Smooth muscle cell (in vitro differentiated cells): ENCODE results near the gene GRIN2A. TPM values are rescaled to one million over a fixed set of nuclear protein-coding genes. Genes with fewer than 3 reads are reported as not detected.

Source experiments
- DNase-seq: peaks from one replicate; lab custom pipeline; 2025; ENCODE audit not compliant: unreplicated experiment; lab: John Stamatoyannopoulos, UW
- H2AFZ ChIP-seq: fragments of 200-600 bp; sonication (generic); 2 replicates; pipeline ENCODE4 v1.6.0; 2016; ENCODE audit warnings: antibody characterized with exemption, low read depth, mild to moderate bottlenecking
- H3F3A ChIP-seq: fragments of 200-600 bp; sonication (generic); 2 replicates; pipeline ENCODE4 v1.6.0; 2017; ENCODE audit warnings: antibody characterized with exemption, low read depth
- H3K27ac ChIP-seq: fragments of 200-600 bp; sonication (generic); 2 replicates; pipeline ENCODE4 v1.5.1; 2016; ENCODE audit warnings: low read depth, mild to moderate bottlenecking
- H3K27me3 ChIP-seq: fragments of 200-600 bp; sonication (generic); 2 replicates; pipeline ENCODE4 v1.6.1; 2016; ENCODE audit warnings: low read depth, mild to moderate bottlenecking
- H3K36me3 ChIP-seq: fragments of 200-600 bp; sonication (generic); 2 replicates; pipeline ENCODE4 v1.5.1; 2016; ENCODE audit warnings: low read depth
- H3K4me1 ChIP-seq: fragments of 200-600 bp; sonication (generic); 2 replicates; pipeline ENCODE4 v1.5.1; 2016; ENCODE audit warnings: low read depth
- H3K4me2 ChIP-seq: fragments of 200-600 bp; sonication (generic); 2 replicates; pipeline ENCODE4 v1.6.0; 2016; ENCODE audit warnings: mild to moderate bottlenecking
- H3K4me3 ChIP-seq: fragments of 200-600 bp; sonication (generic); 2 replicates; pipeline ENCODE4 v1.5.1; 2016; ENCODE audit warnings: mild to moderate bottlenecking
- H3K79me2 ChIP-seq: fragments of 200-600 bp; sonication (generic); 2 replicates; pipeline ENCODE4 v1.6.0; 2016; ENCODE audit warnings: low read depth, mild to moderate bottlenecking
- H3K9ac ChIP-seq: fragments of 200-600 bp; sonication (generic); 2 replicates; pipeline ENCODE4 v1.6.0; 2016; ENCODE audit warnings: low read depth
- H3K9me3 ChIP-seq: fragments of 200-600 bp; sonication (generic); replicated peaks from 2 replicates; pipeline ENCODE4 v1.5.1; 2016; ENCODE audit warnings: low read depth
- H4K20me1 ChIP-seq: fragments of 200-600 bp; sonication (generic); 2 replicates; pipeline ENCODE4 v1.6.0; 2016; ENCODE audit warnings: low read depth
- WGBS: methylation state at CpG from one replicate; pipeline ENCODE4 v1.1.7; 2016; ENCODE audit warnings: low lambda C conversion rate; 5-methylcytosine and 5-hydroxymethylcytosine counted together
- polyA plus RNA-seq: library from polyadenylated mRNA; unstranded; fragments of >200 nt; fragmentation: Nextera tagmentation; extraction: Ambion mirVana; gene quantifications from 2 replicates; pipeline ENCODE4 v1.2.1, GENCODE V29; 2016
- total RNA-seq: library from RNA; depleted of rRNA; stranded (reverse); fragments of >200 nt; gene quantifications from 2 replicates; pipeline ENCODE4 v1.2.3, GENCODE V29; 2014
- TF ChIP-seq, protein P1 (sequence below): fragments of 200-600 bp; sonication (generic); IDR thresholded peaks from 2 replicates; pipeline ENCODE4 v1.5.1; 2017; ENCODE audit warnings: borderline replicate concordance, mild to moderate bottlenecking, antibody characterized with exemption; ENCODE audit not compliant: insufficient read depth, poor library complexity, severe bottlenecking

Gene GRIN2A
- total and polyA plus RNA-seq, 2 experiments from 2014 or later = 0.02 to 0.13 TPM

DNA sequence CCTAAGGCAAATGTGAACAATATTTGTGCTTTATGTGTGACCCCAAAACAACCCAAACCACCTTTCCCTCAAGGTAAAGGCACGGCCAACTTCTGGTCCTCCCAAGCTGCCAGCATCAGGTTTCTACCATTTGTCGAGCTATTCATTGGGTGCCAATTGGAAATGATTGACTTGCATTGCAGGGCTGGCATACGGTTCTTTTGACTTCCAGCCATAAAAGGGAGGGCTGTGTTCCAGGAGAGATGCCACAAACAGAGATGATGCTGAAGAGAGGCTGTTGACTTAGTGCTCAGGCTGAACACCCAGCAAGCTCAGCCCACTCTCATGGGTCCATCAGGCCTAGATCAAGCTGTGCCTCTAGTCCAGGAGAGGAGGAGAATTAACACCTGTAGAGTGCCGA lies 252.4 kb downstream of the GRIN2A start:
- Histone ChIP-seq H3F3A (no peaks in the 10 kb centered on the region), H3K27ac (no peak overlapping the region), H3K27me3 (no peaks in the 10 kb centered on the region)

DNA sequence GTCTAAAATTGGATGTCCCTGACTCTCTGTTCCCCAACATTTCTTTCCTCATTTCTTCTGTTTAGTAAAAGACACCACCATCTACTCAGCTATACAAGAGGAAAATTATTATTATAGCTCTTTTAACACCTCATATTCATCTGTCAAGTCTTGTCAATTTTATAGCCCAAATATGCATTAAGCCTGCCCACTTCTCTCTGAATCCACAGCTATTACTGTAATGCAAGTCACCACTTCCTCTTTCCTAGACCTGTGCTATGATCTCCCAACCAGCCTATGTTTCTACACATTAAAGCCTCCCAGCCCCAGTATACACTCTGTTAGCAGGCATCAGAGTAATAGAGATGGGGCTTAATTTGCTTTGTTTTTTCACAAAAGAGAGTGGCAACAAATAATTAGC lies 252.9 kb downstream of the GRIN2A start:
- Histone ChIP-seq H3K79me2 (no peaks in the 10 kb centered on the region), H2AFZ (no peak overlapping the region), H4K20me1 (no peaks in the 10 kb centered on the region), H3K4me2 (no peak overlapping the region), H3K9ac (no peak overlapping the region), H3K4me3 (no peak overlapping the region), H3K4me1 (no peaks in the 10 kb centered on the region), H3K36me3 (no peaks in the 10 kb centered on the region), H3K27me3 (no peaks in the 10 kb centered on the region), H3K9me3 (no peaks in the 10 kb centered on the region), H3F3A (no peaks in the 10 kb centered on the region), H3K27ac (no peak overlapping the region)
- TF ChIP-seq, protein P1, sequence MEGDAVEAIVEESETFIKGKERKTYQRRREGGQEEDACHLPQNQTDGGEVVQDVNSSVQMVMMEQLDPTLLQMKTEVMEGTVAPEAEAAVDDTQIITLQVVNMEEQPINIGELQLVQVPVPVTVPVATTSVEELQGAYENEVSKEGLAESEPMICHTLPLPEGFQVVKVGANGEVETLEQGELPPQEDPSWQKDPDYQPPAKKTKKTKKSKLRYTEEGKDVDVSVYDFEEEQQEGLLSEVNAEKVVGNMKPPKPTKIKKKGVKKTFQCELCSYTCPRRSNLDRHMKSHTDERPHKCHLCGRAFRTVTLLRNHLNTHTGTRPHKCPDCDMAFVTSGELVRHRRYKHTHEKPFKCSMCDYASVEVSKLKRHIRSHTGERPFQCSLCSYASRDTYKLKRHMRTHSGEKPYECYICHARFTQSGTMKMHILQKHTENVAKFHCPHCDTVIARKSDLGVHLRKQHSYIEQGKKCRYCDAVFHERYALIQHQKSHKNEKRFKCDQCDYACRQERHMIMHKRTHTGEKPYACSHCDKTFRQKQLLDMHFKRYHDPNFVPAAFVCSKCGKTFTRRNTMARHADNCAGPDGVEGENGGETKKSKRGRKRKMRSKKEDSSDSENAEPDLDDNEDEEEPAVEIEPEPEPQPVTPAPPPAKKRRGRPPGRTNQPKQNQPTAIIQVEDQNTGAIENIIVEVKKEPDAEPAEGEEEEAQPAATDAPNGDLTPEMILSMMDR = no peak
- no peak for DNase-seq

More for the DNA sequence above, 252.4 kb downstream of the GRIN2A start:
- H3K79me2 ChIP-seq = no peaks in the 10 kb centered on the region
- H3K9ac ChIP-seq = no peak overlapping the region
- no peaks in the 10 kb centered on the region for H4K20me1 ChIP-seq
- WGBS = 93% methylated on average over 4 of the region's 4 CpGs
- no peak for DNase-seq
- no peaks in the 10 kb centered on the region for H3K36me3 ChIP-seq
- no peaks in the 10 kb centered on the region for H3K9me3 ChIP-seq
- H3K4me1 ChIP-seq = no peaks in the 10 kb centered on the region
- H3K4me2 ChIP-seq = no peak overlapping the region
- no peak overlapping the region for H2AFZ ChIP-seq
- TF ChIP-seq, protein P1 = no peak
- H3K4me3 ChIP-seq = no peak overlapping the region

DNA sequence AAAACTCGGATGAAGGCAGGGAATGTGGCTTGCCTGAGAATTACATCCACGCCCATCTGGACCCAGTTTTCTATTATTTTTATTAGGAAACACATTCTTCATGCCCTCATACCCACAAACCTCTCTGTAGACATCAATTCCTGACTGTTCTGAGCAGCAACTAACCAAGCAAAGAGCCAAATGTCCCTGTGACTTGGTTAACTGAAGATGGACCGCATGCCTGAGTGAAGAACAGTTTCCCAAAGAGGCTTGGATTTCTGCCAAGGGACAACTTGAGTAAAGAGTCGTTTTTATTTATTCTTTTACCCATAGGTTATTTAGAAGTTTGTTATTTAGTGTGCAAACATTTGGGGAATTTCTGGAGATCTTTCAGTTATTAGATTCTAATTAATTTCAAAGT lies 259.8 kb downstream of the GRIN2A start:
- TF ChIP-seq, protein P1 = no peak
- Histone ChIP-seq H2AFZ (no peak overlapping the region), H3K4me2 (no peak overlapping the region), H3K4me1 (no peaks in the 10 kb centered on the region), H3K27me3 (peaks cover 12% of the 10 kb centered on the region), H3F3A (no peaks in the 10 kb centered on the region), H3K79me2 (no peaks in the 10 kb centered on the region), H3K27ac (no peak overlapping the region), H3K9me3 (no peaks in the 10 kb centered on the region), H3K4me3 (no peak overlapping the region), H3K36me3 (no peaks in the 10 kb centered on the region), H4K20me1 (no peaks in the 10 kb centered on the region), H3K9ac (no peak overlapping the region)
- 67% methylated on average over 4 of the region's 4 CpGs for WGBS
- no peak for DNase-seq

DNA sequence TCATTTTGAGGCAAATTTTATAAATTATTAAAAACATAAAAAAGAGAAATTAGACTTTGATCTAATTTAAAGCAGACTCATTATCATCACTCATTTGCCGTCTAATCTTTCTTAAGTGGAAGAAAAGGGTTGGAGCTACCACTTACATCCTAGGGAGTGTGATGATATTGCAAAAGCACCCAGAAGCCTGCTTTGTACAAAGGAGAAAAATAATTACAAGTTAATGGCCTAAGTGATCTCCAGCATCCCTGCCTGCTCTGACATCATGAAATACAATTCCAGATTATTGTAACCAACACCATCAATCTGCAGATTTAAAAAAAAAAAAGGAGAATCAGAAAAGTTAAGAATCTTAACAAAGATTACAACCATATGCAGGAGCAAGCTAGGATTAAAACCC lies 260.2 kb downstream of the GRIN2A start:
- peaks cover 16% of the 10 kb centered on the region for H3K27me3 ChIP-seq
- no peak overlapping the region for H3K9ac ChIP-seq
- H3K9me3 ChIP-seq = no peaks in the 10 kb centered on the region
- no peak for DNase-seq
- H3K27ac ChIP-seq = no peak overlapping the region
- H3K79me2 ChIP-seq = no peaks in the 10 kb centered on the region
- no peak overlapping the region for H3K4me3 ChIP-seq
- no peak overlapping the region for H3K4me2 ChIP-seq
- H3F3A ChIP-seq = no peaks in the 10 kb centered on the region
- H3K4me1 ChIP-seq = no peaks in the 10 kb centered on the region
- TF ChIP-seq, protein P1 = no peak
- H2AFZ ChIP-seq = no peak overlapping the region
- WGBS = 87% methylated on average over 1 of the region's 1 CpG
- no peaks in the 10 kb centered on the region for H3K36me3 ChIP-seq
- no peaks in the 10 kb centered on the region for H4K20me1 ChIP-seq
